ACHN (cell line): ENCODE data around the gene EGFR.
A peak's percentile ranks its signal among the peaks of the same experiment; 100 is the strongest.

Experiments used
- DNase-seq: peaks from one replicate; pipeline ENCODE4 v3.0.0-alpha.2; 2015
- in situ Hi-C: cut with HindIII; loops from 2 replicates; pipeline ENCODE4 v1.10.0; 2017; ENCODE audit warnings: low sequenced_read_pairs, low pct_ligation_motif_present, low pct_unique_long_range_greater_than_20kb

The EGFR gene

DNA sequence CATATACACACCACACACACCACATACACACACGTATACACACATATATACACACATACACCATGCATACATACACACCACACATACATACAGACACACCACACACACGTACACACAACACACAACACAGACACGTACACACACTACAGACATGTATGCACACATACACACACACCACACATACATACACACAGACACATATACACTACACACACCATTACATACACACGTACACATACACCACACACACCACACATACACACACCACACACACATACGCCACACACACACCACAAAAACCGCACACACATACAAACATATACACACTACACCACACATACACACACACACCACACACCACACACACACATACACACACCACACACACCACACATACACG lies 184.5 kb downstream of the EGFR start:
- in situ Hi-C loops: loop anchor here (10.0 kb wide), 1 partner anchor 52 kb away; no protein-coding TSS in a partner anchor

DNA sequence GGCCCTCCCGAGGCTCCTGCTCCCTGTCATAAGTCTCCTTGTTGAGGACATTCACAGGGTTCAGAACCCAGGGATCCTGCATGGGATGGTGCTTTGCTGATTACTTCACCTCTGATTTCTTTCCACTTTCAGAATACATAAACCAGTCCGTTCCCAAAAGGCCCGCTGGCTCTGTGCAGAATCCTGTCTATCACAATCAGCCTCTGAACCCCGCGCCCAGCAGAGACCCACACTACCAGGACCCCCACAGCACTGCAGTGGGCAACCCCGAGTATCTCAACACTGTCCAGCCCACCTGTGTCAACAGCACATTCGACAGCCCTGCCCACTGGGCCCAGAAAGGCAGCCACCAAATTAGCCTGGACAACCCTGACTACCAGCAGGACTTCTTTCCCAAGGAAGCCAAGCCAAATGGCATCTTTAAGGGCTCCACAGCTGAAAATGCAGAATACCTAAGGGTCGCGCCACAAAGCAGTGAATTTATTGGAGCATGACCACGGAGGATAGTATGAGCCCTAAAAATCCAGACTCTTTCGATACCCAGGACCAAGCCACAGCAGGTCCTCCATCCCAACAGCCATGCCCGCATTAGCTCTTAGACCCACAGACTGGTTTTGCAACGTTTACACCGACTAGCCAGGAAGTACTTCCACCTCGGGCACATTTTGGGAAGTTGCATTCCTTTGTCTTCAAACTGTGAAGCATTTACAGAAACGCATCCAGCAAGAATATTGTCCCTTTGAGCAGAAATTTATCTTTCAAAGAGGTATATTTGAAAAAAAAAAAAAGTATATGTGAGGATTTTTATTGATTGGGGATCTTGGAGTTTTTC lies 186.5 kb downstream of the EGFR start:
- no peak for DNase-seq
- in situ Hi-C loops: loop anchor here (10.0 kb wide), 1 partner anchor 49 kb away; no protein-coding TSS in a partner anchor

More for the DNA sequence above, 184.5 kb downstream of the EGFR start:
- DNase-seq: no peak

- DNase-seq: no peak
- in situ Hi-C loops: loop anchor here (10.0 kb wide), 1 partner anchor 48 kb away; no protein-coding TSS in a partner anchor
Measured at GRCh38 chr7:55206235-55207029, 187.6 kb downstream of the EGFR start.

DNA sequence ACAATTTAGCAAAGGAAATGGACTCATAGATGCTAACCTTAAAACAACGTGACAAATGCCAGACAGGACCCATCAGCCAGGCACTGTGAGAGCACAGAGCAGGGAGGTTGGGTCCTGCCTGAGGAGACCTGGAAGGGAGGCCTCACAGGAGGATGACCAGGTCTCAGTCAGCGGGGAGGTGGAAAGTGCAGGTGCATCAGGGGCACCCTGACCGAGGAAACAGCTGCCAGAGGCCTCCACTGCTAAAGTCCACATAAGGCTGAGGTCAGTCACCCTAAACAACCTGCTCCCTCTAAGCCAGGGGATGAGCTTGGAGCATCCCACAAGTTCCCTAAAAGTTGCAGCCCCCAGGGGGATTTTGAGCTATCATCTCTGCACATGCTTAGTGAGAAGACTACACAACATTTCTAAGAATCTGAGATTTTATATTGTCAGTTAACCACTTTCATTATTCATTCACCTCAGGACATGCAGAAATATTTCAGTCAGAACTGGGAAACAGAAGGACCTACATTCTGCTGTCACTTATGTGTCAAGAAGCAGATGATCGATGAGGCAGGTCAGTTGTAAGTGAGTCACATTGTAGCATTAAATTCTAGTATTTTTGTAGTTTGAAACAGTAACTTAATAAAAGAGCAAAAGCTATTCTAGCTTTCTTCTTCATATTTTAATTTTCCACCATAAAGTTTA lies 188.8 kb downstream of the EGFR start:
- in situ Hi-C loops: loop anchor here (10.0 kb wide), 1 partner anchor 47 kb away; no protein-coding TSS in a partner anchor
- no peak for DNase-seq

DNA sequence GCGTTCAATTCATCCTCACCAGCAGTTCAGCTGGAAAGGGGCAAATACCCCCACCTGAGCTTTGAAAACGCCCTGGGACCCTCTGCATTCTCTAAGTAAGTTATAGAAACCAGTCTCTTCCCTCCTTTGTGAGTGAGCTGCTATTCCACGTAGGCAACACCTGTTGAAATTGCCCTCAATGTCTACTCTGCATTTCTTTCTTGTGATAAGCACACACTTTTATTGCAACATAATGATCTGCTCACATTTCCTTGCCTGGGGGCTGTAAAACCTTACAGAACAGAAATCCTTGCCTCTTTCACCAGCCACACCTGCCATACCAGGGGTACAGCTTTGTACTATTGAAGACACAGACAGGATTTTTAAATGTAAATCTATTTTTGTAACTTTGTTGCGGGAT lies 190.5 kb downstream of the EGFR start:
- no peak for DNase-seq
- in situ Hi-C loops: loop anchor here (10.0 kb wide), 1 partner anchor 45 kb away; no protein-coding TSS in a partner anchor

DNA sequence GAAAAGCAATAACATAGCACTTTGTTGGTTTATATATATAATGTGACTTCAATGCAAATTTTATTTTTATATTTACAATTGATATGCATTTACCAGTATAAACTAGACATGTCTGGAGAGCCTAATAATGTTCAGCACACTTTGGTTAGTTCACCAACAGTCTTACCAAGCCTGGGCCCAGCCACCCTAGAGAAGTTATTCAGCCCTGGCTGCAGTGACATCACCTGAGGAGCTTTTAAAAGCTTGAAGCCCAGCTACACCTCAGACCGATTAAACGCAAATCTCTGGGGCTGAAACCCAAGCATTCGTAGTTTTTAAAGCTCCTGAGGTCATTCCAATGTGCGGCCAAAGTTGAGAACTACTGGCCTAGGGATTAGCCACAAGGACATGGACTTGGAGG lies 191.4 kb downstream of the EGFR start:
- in situ Hi-C loops: no loop called here
- no peak for DNase-seq

GRCh38 chr7:55210716-55211115 lies 191.9 kb downstream of the EGFR start:
- in situ Hi-C loops: no loop called here
- no peak for DNase-seq

DNA sequence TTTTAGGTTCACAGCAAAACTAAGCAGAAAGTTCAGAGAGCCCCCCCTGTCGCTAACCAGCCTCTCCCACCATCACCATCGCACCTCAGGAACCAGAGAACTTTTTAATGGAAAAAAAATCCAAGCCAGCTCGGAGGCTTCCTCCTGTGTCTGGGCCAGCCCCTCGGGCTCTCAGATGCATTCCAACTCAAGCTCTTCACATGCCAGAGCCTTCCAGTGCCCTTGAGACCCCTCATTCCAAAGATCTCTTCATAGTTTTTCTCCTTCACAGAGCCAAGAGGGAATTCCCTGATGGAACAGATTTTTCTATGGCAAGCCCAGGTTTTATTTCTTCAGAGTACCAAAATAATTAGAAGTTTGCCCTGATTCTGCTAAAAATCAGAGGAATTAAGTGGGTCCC lies 192.9 kb downstream of the EGFR start:
- in situ Hi-C loops: no loop called here
- DNase-seq: no peak

- in situ Hi-C loops: no loop called here
- DNase-seq: no peak
Measured at GRCh38 chr7:55212176-55212575, 193.4 kb downstream of the EGFR start.

GRCh38 chr7:55212838-55213237 lies 194.0 kb downstream of the EGFR start:
- in situ Hi-C loops: no loop called here

DNA sequence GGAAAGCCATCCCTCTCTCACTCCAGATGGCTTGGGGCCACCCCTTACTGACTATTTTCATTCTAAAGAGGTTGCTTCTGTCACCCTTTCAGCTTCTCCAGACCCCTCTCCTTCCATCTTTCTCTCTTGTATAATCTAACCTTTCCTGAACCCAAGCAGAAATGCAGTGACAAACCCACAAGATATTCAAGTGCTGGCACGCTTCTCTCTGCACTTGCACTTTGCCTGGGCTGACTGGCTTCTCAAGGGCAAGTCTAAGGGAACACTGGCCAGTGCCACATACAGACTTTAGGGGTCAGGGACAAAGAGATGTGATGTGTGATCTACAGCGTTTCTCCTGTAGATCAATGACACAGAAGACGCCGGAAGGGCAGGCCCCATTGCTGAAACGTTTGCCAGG lies 195.9 kb downstream of the EGFR start:
- peak; percentile 21 for DNase-seq
- in situ Hi-C loops: no loop called here

More at GRCh38 chr7:55212838-55213237, 194.0 kb downstream of the EGFR start:
- DNase-seq: no peak

GRCh38 chr7:55223023-55223422 lies 204.2 kb downstream of the EGFR start:
- in situ Hi-C loops: no loop called here
- DNase-seq: no peak

DNA sequence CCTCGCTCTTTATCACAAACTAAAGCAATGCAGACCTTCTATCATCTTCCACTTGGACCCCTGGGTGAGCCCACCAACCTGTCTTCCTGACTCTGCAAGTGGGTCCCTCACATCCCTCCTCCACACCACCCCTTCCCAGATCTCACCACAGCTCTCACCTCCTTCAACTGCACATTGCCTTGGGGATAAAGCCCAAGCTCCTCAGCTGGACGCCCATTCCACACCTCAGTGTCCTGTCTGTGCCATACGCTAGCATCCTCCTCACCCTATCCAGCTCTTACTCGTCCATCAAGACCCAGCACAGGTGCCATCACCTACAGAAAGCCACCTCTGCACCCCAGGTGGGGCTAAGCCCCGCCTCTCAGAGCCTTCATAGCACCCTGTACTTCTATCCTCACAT lies 205.3 kb downstream of the EGFR start:
- DNase-seq: no peak
- in situ Hi-C loops: no loop called here

- DNase-seq: no peak
- in situ Hi-C loops: no loop called here
Measured at GRCh38 chr7:55224810-55225209, 206.0 kb downstream of the EGFR start.

DNA sequence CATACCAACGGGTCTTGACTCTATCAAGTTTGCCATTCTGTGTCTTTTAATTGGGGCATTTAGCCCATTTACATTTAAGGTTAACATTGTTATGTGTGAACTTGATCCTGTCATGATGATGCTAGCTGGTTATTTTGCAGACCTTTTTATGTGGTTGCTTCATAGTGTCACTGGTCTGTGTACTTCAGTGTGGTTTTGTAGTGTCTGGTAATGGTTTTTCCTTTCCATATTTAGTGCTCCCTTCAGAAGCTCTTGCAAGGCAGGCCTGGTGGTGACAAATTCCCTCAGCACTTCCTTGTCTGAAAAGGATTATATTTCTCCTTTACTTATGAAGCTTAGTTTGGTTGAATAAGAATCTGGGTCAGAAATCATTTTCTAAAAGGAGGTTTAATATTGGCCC lies 211.2 kb downstream of the EGFR start:
- in situ Hi-C loops: no loop called here
- no peak for DNase-seq

GRCh38 chr7:55231736-55232280 lies 213.0 kb downstream of the EGFR start:
- DNase-seq: no peak
- in situ Hi-C loops: no loop called here

DNA sequence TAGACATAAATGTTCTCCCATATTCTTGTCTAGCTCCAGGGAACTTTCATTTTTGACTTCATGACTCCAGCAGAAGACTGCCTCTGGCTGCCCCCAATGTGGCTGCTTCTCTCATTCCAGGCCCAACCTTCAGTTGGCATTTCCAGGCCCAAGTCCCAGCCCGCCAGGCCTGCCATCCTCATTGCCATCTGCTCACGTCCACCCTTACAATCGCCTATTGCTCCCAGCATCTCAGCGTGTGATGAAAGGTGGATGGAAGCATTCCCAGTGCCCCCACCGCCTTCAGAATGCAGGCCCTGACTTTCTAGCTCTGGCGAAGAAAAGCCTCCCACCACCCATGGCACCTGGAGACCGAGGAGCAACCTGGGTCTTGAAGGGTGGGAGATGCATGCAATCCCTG lies 214.2 kb downstream of the EGFR start:
- in situ Hi-C loops: no loop called here
- no peak for DNase-seq

- in situ Hi-C loops: no loop called here
- no peak for DNase-seq
Measured at GRCh38 chr7:55234408-55234807, 215.6 kb downstream of the EGFR start.

DNA sequence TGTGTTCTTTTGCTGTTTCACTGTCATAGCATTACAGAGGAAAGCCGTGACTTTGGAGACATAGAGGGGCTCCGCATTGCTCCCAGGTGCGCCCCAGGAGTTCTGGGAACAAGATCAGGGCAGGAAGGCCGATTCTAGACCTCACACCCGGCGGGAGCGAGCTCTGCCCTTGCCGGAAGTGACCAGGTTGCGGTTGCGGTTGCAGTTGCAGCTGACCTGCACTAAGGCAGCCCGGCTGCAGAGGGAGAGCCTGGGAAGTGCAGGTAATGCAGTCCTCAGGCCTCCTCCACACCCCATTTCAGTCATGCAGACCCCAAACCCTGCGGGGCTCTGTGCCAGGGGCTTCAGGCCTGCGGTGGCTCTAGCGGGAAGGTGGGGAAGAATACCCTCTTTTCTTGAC lies 216.3 kb downstream of the EGFR start:
- no peak for DNase-seq
- in situ Hi-C loops: no loop called here
